ENCODE measurements around the gene ASPSCR1.

The ASPSCR1 gene, protein sequence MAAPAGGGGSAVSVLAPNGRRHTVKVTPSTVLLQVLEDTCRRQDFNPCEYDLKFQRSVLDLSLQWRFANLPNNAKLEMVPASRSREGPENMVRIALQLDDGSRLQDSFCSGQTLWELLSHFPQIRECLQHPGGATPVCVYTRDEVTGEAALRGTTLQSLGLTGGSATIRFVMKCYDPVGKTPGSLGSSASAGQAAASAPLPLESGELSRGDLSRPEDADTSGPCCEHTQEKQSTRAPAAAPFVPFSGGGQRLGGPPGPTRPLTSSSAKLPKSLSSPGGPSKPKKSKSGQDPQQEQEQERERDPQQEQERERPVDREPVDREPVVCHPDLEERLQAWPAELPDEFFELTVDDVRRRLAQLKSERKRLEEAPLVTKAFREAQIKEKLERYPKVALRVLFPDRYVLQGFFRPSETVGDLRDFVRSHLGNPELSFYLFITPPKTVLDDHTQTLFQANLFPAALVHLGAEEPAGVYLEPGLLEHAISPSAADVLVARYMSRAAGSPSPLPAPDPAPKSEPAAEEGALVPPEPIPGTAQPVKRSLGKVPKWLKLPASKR

DNA sequence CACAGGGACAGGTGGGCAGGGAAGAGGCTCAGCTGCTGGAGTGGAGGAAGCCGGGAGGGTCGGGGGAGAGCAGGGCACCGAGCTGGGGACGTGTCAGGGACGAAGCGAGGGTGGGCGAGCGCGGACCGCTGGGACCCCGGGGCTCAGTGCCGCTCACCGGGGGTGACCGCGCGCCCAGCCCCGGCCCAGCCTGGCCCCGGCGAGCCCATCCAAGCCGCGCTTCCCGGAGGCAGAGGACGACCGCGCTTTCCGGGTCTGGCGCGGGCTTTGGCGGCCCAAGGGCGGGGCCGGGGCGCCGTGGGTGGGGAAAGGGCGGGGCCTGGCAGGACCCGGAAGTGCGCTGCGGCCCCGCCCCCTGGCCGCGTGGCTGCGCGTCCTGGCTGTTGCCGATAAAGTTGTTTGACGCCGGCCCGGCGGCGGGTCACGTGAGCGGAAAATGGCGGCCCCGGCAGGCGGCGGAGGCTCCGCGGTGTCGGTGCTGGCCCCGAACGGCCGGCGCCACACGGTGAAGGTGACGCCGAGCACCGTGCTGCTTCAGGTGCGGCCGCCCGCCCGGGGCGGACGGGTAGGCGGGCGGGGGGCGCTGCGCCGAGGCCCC, at the start of gene ASPSCR1:
Gene ASPSCR1 (plus strand): TSS at position 419 of the 598 bp plus-strand sequence. CDS start 18 bp downstream, at position 437.
- in situ Hi-C loops (cut with MboI; ENCODE audit: low sequenced_read_pairs) = no loop called here

DNA sequence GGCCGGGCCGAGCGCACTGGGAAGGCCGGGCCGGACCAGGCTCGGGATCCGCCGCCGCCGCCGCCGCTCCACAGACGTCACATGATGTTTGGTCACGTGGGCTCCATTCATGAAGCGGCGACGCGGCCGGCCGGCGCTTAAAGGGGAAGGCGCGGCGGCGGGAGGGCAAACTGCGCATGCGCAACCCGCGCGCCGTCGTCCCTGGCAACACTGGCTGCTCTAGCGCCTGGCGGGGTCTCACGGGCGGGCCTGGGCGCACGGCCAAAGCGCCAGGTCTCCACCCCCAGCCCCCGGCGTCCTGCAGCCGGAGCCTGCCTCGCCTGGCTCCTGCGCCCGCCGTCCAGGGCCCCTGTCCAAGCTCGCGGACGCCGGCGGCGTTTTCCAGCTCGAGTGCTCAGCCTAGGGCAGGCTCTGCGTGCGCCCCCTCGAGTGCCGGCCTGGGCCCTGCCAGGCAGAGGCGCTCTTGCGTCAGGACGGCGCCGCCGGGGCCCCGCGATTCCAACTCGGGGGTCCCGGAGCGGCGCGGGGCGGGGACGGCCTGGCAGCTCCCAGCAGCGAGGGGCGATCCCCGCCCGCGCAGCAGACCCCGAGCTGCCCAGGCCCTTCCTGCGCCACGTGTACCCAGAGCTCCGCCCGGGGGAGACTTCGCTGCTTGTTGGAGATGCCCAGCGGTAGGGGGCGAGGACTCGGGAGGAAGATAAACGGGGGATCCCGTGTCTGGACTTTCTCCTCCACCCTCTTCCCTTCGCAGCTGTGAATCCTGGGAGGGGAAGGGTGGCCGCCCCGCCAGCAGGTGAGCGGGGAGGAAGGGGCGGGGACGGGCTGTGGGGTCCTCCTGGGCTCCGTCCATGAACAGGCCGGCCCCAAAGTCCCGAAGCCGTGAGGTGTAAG, 49.5 kb upstream of the ASPSCR1 start, which contains the start of gene MAFG:
Gene MAFG (minus strand): TSS at position 83 of the 891 bp plus-strand sequence. CDS start 4,550 bp downstream, outside the sequence.
- in situ Hi-C loops (cut with MboI; ENCODE audit: low sequenced_read_pairs) = no loop called here

DNA sequence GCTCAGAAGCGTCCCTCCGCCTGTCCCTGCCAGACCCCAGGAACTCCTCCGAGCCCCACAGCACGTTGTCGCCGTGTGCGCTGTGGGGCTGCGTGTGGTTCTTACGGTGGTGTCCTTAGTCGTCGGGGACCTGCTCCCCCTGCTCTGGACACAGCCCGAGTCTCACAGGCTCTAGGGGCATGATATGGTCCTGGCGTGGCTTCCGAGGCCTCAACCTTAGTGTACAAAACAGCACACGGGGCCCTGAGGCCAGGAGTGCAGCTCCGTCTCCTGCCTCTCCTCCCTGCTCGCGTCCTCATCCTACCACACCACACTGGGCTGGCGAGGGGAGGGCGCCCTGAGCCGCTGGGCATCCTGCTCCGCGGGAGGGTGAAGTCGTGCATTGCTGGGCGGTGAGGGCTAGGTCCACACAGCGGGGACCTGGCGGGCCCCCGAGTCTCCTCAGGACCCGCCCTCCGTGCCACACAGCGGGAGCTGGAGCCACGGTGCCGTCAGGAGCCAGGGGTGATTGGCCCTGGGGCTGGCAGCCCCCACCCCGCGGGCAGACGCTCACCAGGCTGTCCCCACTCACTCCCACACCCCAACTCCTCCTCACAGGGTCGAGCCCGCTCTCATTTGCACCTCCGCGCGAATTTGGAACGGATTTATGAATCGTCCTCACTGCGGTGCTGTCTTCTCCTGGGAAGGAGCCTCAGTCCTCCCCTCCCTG, 48.7 kb upstream of the ASPSCR1 start:
- in situ Hi-C loops (cut with MboI; ENCODE audit: low sequenced_read_pairs) = no loop called here

DNA sequence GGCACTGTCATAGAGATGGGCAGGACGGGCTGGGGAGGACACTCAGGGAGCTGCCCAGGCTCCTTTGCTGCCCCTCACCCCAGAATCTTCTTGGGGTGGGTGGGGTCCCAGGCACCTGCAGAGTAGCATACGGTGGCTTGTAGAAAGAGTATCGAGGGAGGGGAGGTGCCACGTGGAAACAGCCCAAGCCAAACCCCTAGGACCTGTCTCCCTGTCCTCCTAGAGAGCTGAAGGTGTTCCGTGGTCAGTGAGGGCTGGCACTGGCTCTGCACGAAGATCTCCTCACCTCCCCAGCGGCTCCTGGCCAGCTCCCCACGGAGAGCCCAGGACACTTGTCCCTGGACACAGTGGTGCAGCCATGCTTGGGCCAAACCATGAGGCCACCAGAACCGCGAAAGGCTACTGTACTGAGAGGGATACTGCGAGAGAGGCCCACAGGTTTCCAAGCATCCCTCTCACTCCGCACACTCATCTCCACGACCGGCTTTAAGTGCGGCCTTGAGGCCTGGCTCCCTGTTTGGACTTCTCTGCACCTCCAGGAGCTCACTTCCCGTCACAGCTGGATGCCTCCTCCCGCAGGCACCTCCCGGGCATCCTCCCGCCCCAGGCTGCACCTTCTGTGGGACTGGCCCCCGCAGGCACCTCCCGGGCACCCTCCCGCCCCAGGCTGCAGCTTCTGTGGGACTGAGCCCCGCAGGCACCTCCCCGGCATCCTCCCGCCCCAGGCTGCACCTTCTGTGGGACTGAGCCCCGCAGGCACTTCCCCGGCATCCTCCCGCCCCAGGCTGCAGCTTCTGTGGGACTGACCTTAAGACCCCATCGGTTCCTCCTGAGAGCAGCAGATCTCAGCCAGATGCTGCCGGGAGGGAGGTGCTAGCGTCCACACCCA, 47.9 kb upstream of the ASPSCR1 start:
- in situ Hi-C loops (cut with MboI; ENCODE audit: low sequenced_read_pairs) = no loop called here

DNA sequence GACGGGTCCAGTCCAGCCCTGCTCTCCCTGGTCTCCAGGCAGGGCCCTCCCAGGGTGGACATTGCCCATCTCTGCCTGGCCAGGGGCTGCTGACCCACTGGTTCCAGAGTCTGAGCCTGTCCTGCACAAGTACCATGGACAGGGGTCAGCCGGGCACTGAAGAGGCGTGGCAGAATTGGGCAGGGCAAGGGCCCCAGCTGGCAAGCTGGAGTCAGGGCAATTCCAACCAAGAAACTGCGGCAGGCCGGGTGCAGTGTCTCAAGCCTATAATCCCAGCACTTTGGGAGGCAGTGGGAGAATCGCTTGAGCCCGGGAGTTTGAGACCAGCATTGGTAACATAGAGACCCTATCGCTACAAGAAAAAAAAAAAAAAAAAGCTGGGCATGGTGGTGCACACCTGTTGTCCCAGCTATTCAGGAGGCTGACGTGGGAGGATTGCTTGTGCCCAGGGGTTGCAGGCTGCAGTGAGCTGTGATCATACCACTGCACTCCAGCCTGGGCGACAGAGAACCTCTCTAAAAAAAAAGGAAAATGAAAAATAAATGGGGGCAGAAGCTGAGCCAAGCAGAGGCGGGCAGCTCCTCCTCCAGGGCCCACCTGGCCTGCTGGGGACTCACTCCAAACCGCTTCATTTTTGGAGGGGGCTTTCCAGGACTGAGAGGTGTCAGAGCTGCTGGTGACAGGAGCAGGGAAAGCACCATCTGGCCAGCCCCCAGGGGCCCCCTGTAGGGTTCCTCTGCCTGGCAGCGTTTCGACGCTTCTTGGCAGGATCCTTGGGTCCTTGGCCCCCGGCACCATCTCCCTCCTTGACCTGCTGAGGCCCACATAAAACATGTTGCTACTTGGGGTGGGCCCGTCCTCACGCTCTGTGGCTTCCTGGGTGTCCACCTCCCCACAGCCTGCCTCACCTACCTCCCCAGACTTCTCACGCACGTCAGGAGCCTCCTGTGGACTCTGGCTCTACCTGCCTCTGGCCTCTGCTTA, 47.0 kb upstream of the ASPSCR1 start:
- in situ Hi-C loops (cut with MboI; ENCODE audit: low sequenced_read_pairs) = no loop called here

DNA sequence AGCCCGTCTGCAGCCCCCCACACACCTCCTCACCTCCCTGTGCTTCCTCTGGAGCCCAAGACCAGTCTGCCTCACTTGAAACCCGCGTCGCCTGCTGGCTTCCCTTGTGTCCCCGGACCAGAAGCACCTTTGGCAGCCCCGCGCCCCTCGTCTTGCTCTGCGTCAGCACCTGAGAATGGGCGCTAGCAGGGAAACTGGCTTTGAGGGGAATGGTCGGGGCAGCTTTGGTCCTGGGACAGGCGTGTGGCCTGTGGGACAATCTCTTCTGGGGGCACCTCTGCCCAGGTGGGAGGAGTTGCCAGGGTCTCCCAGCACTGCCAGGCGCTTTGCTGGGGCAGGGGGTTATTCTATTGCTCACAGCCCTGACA, 46.3 kb upstream of the ASPSCR1 start:
- in situ Hi-C loops (cut with MboI; ENCODE audit: low sequenced_read_pairs) = no loop called here

DNA sequence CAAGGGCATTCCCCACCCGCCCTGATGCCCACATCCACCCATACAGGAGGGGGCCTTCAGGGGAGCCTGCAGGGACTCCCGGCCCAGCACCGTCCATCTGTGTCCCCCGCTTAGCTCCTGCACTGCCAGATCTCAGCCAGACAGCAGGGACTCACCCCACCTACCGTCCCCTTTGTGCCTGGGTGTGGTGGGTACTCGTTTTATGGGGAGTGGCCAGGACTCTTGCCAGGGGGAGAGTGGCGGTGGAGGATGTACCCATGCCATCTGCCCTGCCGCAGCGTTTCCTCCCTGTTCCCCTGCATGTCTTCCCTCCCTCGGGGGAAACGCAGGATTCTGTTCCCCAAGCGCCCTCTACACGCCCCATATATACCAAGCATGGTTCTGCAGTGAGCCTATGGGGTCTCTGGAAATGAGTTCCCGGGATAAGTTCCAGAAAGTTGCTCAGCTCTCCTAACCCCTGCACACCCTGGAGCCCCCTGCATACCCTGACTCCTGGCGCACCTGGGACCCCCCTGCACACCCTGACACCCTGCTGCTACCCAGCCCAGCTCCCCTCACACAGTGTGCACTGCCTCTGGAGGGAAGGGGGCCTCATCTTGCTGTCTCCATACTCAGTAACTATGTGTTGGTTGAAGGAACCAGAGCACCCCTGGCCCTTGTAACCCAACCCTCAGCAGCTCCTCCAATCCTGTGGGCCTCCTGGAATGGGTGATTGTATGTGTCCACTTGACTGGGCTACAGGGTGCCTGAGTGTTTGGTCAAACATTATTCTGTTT, 45.7 kb upstream of the ASPSCR1 start:
- in situ Hi-C loops (cut with MboI; ENCODE audit: low sequenced_read_pairs) = no loop called here

DNA sequence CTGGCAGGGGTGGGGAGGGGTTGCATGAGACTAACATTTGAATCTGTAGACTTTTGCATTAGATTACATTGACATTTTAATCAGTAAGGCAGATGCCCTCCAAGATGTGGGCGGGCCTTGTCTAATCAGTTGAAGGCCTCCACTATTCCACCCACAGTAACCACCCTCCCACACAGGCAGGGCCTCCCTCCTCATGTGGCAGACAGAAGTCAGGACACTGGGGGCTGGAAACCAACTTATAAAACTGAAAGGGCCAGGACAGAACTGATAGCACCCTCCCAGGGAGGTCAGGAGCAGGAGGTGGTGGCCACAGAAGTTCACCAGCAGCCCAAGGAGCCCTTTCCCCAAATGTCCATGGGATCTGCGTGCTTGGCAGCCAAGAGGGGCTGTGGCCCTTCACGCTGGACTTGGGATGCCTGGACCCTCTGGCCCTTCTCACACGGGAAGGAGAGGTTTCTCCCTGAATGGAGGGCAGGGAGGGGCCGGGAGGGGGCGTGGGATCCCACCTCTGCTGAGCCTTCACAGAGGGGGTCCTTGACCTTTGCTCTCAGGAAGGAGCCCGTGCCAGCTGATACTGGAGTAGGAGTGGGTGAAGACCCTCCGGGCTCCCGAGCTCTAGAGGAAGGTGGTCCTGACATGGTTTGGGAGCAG, 45.0 kb upstream of the ASPSCR1 start:
- in situ Hi-C loops (cut with MboI; ENCODE audit: low sequenced_read_pairs) = no loop called here

DNA sequence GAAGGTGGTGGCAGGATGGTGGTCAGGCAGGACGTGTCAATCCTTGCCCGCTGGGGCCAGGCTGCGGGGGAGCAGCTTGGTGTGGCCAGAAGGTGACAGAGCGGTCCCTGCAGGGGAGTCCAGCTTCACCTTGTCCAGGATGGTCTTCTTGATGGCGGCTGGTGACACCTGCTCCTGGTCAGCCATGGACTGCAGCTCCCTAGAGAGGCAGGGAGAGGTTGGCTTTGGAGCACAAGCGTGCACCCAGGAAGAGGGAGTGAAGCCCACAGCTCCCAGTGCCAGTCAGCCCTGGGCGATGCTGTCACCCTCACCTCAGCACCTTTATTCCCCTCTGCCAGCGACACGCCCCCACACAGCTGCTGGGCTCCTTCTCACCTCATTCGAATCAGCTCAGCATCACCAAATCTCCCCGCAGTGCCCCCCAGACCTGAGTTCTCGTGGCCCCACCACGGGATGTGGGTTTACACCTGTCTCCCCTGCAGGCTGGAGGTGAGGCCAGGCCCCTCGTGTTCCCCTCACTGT, 44.2 kb upstream of the ASPSCR1 start:
- in situ Hi-C loops (cut with MboI; ENCODE audit: low sequenced_read_pairs) = no loop called here

DNA sequence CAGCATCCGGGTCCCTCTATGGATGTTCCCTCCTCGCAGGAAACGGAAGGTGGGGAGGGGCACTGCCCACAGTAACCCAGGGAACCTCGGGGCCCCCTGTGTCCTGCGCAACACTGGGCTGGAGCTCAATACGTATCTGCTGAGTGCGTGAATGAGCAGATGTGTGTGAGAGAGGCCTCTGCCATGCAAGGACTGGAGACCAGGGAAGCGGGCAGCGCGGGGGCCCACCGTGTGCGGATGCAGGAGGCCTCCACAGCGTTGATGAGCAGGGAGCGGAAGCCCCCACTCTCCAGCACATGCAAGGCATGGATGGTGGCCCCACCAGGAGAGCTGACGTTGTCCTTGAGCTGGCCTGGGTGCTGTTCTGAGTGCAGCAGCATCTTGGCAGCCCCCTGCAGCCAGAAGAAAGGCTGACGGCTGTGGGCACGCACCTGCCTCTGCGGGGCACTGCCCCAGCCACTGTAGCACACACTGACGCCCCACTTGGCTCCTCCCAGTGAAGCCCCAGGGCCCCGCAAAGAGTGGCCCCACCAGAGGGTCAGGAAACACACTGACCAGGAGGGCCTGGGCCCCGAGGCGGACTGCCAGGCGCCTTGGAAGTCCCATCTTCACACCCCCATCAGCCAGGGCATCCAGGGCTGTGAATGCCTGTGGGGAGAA, 43.2 kb upstream of the ASPSCR1 start:
- in situ Hi-C loops (cut with MboI; ENCODE audit: low sequenced_read_pairs) = no loop called here

DNA sequence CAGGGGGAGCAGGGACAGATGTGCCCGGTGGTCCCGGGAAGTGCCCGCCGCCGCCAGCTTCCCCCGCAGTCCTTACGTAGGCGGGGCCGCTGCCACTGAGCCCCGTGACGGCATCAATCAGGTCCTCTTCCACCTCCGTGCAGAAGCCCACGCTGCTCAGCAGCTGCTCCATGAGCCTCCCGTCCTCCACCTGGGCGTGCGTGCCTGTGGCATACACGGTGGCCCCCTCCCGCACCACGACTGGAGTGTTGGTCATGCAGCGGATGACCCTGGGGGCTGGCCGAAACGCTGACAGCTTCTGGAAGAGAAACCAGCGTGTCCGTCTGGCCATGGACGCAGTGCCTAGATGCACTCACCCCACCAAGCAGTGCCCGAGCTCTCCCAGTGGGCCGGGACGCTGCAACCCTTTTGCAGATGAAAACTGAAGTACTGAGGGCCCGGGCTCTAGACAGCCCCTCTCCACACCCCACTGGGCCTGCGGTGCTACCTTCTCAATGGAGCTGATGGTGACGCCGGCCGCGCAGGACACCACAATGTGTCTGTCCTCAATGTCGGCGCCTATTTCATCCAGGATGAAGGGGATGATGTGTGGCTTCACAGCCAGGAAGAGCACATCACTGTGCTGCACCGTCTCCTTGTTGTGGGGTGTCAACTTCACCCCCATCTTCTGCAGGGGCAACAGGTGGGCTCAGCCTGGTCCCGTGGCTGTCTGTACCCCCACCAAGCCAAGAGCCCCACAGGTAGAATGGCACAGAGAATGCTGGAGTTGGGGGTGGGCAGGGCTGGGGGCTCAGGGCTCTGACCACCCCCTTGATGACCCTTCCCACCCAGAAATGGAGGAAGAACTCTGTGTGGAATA, 42.4 kb upstream of the ASPSCR1 start:
- in situ Hi-C loops (cut with MboI; ENCODE audit: low sequenced_read_pairs) = no loop called here

DNA sequence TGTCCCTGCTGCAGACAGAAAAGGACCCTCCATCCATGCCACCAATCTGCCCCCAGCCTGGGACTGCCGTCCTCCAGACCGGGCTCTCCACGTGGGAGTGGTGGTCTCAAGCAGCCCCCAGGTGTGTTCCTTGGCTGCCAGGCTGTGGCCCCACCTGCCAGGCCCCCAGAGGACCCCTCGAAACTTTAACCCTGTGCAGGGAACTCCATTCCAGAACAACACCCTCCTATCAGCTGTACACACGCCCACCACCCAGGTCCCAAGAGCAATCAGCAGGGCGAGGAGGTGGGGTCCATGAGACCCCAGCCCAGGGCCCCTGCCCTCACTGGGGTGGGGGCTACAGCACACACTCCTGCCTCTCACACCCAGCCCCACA, 41.7 kb upstream of the ASPSCR1 start:
- in situ Hi-C loops (cut with MboI; ENCODE audit: low sequenced_read_pairs) = no loop called here

DNA sequence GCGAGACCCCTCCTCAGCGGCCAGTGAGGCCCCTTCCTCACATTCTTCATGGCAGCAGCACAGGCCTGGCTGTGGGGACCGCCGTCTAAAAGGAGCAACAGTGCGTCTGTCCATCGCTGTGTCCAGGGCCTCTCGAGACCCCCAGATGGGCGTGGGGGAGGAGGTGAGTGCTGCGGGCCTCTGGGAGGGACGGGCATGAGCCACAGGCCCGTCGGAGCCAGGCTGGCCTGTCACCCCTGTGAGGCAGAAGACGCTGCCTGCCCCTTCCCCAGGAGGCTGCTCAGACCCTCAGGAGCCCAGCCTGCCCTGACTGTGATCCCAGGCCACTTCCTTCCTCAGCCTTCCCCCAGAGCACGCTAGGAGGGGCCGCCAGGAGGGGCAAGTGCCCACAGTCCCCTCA, 38.2 kb upstream of the ASPSCR1 start:
- in situ Hi-C loops (cut with MboI; ENCODE audit: low sequenced_read_pairs) = no loop called here

DNA sequence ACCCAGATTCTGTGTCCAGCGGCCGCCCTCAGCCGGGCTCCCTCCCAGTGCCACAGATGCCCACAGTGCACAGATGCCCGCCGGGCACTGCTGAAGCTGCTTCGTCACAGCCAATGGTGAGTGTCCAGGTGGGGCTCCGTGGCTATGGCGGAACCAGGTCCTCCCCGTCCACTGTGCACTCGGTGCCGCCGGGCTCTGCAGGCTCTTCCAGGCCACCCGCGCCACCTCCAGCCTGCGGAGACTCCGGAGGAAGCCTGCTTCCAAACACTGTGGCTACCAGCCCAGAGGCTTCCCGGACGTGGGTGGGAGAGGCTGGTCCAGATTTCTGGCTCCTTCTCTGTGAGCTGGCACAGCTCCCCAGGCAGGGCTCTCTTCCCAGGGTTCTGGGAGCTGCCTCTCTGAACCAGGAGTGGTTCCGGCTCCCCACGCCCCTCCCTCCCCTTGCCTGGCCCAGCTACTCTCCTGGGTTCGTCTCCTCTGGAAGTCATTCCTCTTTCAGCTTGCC, 37.5 kb upstream of the ASPSCR1 start:
- in situ Hi-C loops (cut with MboI; ENCODE audit: low sequenced_read_pairs) = no loop called here

Measured in HL-60/S4 treated with retinoic acid at 250 ng/mL for 4 days and 3 days (cell line).